Mesenchymal stem cell (in vitro differentiated cells and primary cell): ENCODE results near the gene MAP3K20.
A peak's percentile ranks its signal among the peaks of the same experiment; 100 is the strongest.

Source experiments
- DNase-seq: peaks from one replicate; pipeline ENCODE4 v3.0.0-alpha.2; 2013
- H2AFZ ChIP-seq: one replicate; pipeline ENCODE4 v1.6.1; 2013; ENCODE audit warnings: low read depth, mild to moderate bottlenecking, control low read depth, inconsistent platforms, low read length, moderate library complexity
- H2AK5ac ChIP-seq: 2 replicates; pipeline ENCODE4 v1.6.1; 2013; ENCODE audit warnings: low read length, moderate library complexity, mild to moderate bottlenecking, inconsistent platforms; ENCODE audit not compliant: severe bottlenecking
- H2BK120ac ChIP-seq: one replicate; pipeline ENCODE4 v1.6.1; 2013; ENCODE audit warnings: low read depth, mild to moderate bottlenecking, inconsistent platforms, low read length, moderate library complexity
- H2BK12ac ChIP-seq, 2 experiments: one replicate each; pipeline ENCODE4 v1.6.1; 2013; ENCODE audit warnings: inconsistent platforms in 2 of 2, low read length in 2 of 2, mild to moderate bottlenecking in 2 of 2, moderate library complexity in 2 of 2, control low read depth in 1 of 2
- H2BK15ac ChIP-seq: one replicate; pipeline ENCODE4 v1.6.1; 2013; ENCODE audit warnings: mild to moderate bottlenecking, low read depth, inconsistent platforms; ENCODE audit not compliant: poor library complexity, severe bottlenecking
- H2BK5ac ChIP-seq: 2 replicates; pipeline ENCODE4 v1.6.1; 2013; ENCODE audit warnings: low read depth, mild to moderate bottlenecking, low read length, control low read depth, inconsistent platforms; ENCODE audit not compliant: poor library complexity, severe bottlenecking
- H3K14ac ChIP-seq, 2 experiments: one replicate each; pipeline ENCODE4 v1.6.1; 2013; ENCODE audit warnings: inconsistent platforms in 2 of 2, low read length in 2 of 2, control low read depth in 1 of 2, mild to moderate bottlenecking in 1 of 2, moderate library complexity in 1 of 2
- H3K18ac ChIP-seq, 2 experiments: one replicate each; pipeline ENCODE4 v1.6.1; 2013; ENCODE audit warnings: inconsistent platforms in 2 of 2, low read length in 2 of 2, control low read depth in 1 of 2, low read depth in 1 of 2, mild to moderate bottlenecking in 1 of 2
- H3K23ac ChIP-seq, 2 experiments: one replicate each; pipeline ENCODE4 v1.6.1; 2013; ENCODE audit warnings: inconsistent platforms in 2 of 2, low read length in 2 of 2, mild to moderate bottlenecking in 2 of 2, moderate library complexity in 2 of 2, control low read depth in 1 of 2
- H3K27ac ChIP-seq: 2 replicates; pipeline ENCODE4 v1.5.1; 2013; ENCODE audit warnings: mild to moderate bottlenecking, moderate library complexity, low read length, control low read depth, inconsistent platforms; ENCODE audit not compliant: poor library complexity, severe bottlenecking
- H3K27me3 ChIP-seq, 2 experiments: 2 replicates each; pipeline versions ENCODE4 v1.6.1 to v1.7.0; 2013; ENCODE audit warnings: low read length in 2 of 2, mild to moderate bottlenecking in 2 of 2, moderate library complexity in 2 of 2, control low read depth in 1 of 2, inconsistent platforms in 1 of 2; ENCODE audit not compliant: control insufficient read depth in 1 of 2, insufficient read depth in 1 of 2
- H3K36me3 ChIP-seq, 2 experiments: 2 replicates each; pipeline versions ENCODE4 v1.6.1 to v1.7.0; 2013; ENCODE audit warnings: low read length in 2 of 2, control low read depth in 1 of 2, inconsistent platforms in 1 of 2, low read depth in 1 of 2, mild to moderate bottlenecking in 1 of 2; ENCODE audit not compliant: insufficient read depth in 2 of 2, control insufficient read depth in 1 of 2
- H3K4ac ChIP-seq, 2 experiments: one replicate each; pipeline ENCODE4 v1.6.1; 2013; ENCODE audit warnings: inconsistent platforms in 2 of 2, low read length in 2 of 2, mild to moderate bottlenecking in 2 of 2, moderate library complexity in 2 of 2, control low read depth in 1 of 2, low read depth in 1 of 2
- H3K4me1 ChIP-seq: 2 replicates; pipeline ENCODE4 v1.6.1; 2013; ENCODE audit warnings: low read depth, low read length, control low read depth; ENCODE audit not compliant: control insufficient read depth, insufficient read depth
- H3K4me2 ChIP-seq: 2 replicates; pipeline ENCODE4 v1.6.1; 2013; ENCODE audit warnings: low read length, mild to moderate bottlenecking, inconsistent platforms; ENCODE audit not compliant: poor library complexity, severe bottlenecking
- H3K4me3 ChIP-seq, 2 experiments: 2 replicates each; pipeline versions ENCODE4 v1.5.1 to v1.7.0; 2013; ENCODE audit warnings: low read length in 2 of 2, mild to moderate bottlenecking in 2 of 2, control low read depth in 1 of 2, low read depth in 1 of 2; ENCODE audit not compliant: insufficient read depth in 1 of 2
- H3K79me1 ChIP-seq: replicated peaks from 2 replicates; pipeline ENCODE4 v1.6.1; 2013; ENCODE audit warnings: mild to moderate bottlenecking, control low read depth, low read length, inconsistent platforms; ENCODE audit not compliant: poor library complexity, severe bottlenecking
- H3K9ac ChIP-seq: 2 replicates; pipeline ENCODE4 v1.7.0; 2013; ENCODE audit warnings: mild to moderate bottlenecking, low read length, moderate library complexity
- H3K9me3 ChIP-seq: 2 replicates; pipeline ENCODE4 v1.7.0; 2013; ENCODE audit warnings: mild to moderate bottlenecking, low read length; ENCODE audit not compliant: control insufficient read depth
- H4K8ac ChIP-seq: one replicate; pipeline ENCODE4 v1.6.1; 2013; ENCODE audit warnings: inconsistent platforms, mild to moderate bottlenecking, low read length, moderate library complexity
- H4K91ac ChIP-seq: one replicate; pipeline ENCODE4 v1.6.1; 2013; ENCODE audit warnings: mild to moderate bottlenecking, low read length, inconsistent platforms
- WGBS: methylation state at CpG from one replicate; pipeline ENCODE4 v1.1.7; 2013; ENCODE audit warnings: mixed read lengths; 5-methylcytosine and 5-hydroxymethylcytosine counted together

MAP3K20 gene

DNA sequence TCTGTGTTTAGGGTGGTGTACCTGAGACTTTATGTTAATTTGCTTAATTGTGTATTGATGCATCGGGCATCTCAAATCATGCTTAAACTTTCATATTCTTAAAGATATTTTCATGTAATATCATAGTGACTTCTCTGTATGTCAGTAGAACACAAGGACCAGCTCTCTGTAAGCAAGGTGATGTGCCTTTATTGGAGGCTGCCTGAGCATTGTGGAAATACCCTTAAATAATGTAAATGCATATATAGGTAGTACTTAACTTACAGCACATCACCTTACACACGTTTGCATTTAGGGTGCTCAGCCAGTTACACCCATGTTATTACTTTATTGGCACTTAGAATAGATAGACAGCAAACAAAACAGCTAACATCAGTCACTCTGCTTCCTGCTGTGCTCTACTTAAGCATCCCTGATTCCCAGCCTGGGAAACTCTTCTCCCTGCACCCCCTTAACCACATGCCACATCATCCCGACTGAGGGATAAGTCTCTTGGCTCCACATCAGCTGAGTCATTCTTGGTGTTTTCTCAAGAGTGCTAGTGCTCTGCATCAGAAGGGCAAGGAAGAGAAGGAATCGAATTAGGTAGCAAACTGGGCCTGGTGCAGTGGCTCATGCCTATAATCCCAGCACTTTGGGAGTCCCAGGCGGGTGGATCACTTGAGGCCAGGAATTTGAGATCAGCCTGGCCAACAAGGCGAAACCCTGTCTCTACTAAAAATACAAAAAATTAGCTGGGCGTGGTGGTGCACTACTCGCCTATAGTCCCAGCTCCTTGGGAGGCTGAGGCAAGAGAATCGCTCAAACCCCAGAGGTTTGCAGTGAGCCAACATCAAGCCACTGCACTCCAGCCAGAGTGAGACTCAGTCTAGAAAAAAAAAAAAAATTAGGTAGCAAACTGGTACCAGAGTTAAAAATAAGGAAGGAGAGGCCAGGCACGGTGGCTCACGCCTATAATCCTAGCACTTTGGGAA, 108.7 kb downstream of the MAP3K20 start:
- 58% methylated on average over 10 of the region's 11 CpGs for WGBS

GRCh38 chr2:173185437-173185836, 109.8 kb downstream of the MAP3K20 start:
- H3K4me3 ChIP-seq, result no peak overlapping the region
- no peak overlapping the region for H3K14ac ChIP-seq

More for the DNA sequence above, 108.7 kb downstream of the MAP3K20 start:
- Histone ChIP-seq H3K36me3 (peaks cover 0 to 8% of the 10 kb centered on the region in 2 experiments), H2AK5ac (no peak overlapping the region), H2BK15ac (no peak overlapping the region), H3K18ac (peak overlapping the region in 1 of 2 experiments; percentile 33), H3K27me3 (no peaks in the 10 kb centered on the region), H2BK120ac (peak overlapping the region; percentile 78), H3K4me2 (no peak overlapping the region), H3K4ac (peak overlapping the region in 1 of 2 experiments; percentile 34), H3K9ac (peak overlapping the region; percentile 65), H3K23ac (no peak overlapping the region), H3K14ac (no peak overlapping the region), H2BK12ac (no peak overlapping the region), H2BK5ac (no peak overlapping the region), H3K27ac (peak overlapping the region; percentile 71), H3K4me1 (peaks cover 5% of the 10 kb centered on the region), H3K4me3 (no peak overlapping the region), H3K9me3 (no peaks in the 10 kb centered on the region), H4K91ac (no peak overlapping the region), H3K79me1 (peaks cover 16% of the 10 kb centered on the region), H2AFZ (no peak overlapping the region), H4K8ac (no peak overlapping the region)
- DNase-seq, result peak; percentile 99

GRCh38 chr2:173187941-173188788, 112.5 kb downstream of the MAP3K20 start:
- Histone ChIP-seq H3K4ac (no peak overlapping the region), H2AK5ac (peak overlapping the region; percentile 76), H3K79me1 (peaks cover 14% of the 10 kb centered on the region), H3K27me3 (no peaks in the 10 kb centered on the region), H3K27ac (peak overlapping the region; percentile 94), H2BK120ac (no peak overlapping the region), H3K4me1 (peaks cover 7% of the 10 kb centered on the region), H3K23ac (no peak overlapping the region), H2BK12ac (peak overlapping the region in 1 of 2 experiments; percentile 6), H4K91ac (peak overlapping the region; percentile 39), H3K36me3 (peaks cover 3 to 40% of the 10 kb centered on the region in 2 experiments), H4K8ac (peak overlapping the region; percentile 37), H2BK5ac (peak overlapping the region; percentile 24), H3K18ac (peak overlapping the region in 1 of 2 experiments; percentile 61), H3K9me3 (no peaks in the 10 kb centered on the region), H2BK15ac (no peak overlapping the region), H2AFZ (no peak overlapping the region), H3K9ac (no peak overlapping the region), H3K14ac (peak overlapping the region in 1 of 2 experiments; percentile 11), H3K4me3 (no peak overlapping the region), H3K4me2 (peak overlapping the region; percentile 34)
- no peak for DNase-seq
- 78% methylated on average over 5 of the region's 6 CpGs for WGBS

More at GRCh38 chr2:173185437-173185836, 109.8 kb downstream of the MAP3K20 start:
- Histone ChIP-seq H3K27ac (no peak overlapping the region), H3K36me3 (peaks cover 0 to 13% of the 10 kb centered on the region in 2 experiments), H3K18ac (no peak overlapping the region), H2BK12ac (no peak overlapping the region), H3K4me2 (no peak overlapping the region), H4K91ac (no peak overlapping the region), H2BK5ac (no peak overlapping the region), H3K9ac (peak overlapping the region; percentile 65), H2AFZ (no peak overlapping the region), H3K79me1 (peaks cover 15% of the 10 kb centered on the region), H4K8ac (no peak overlapping the region), H2BK15ac (no peak overlapping the region), H3K27me3 (no peaks in the 10 kb centered on the region), H3K4ac (no peak overlapping the region), H2BK120ac (no peak overlapping the region), H3K4me1 (peaks cover 5% of the 10 kb centered on the region), H2AK5ac (no peak overlapping the region), H3K9me3 (no peaks in the 10 kb centered on the region), H3K23ac (no peak overlapping the region)
- DNase-seq, result no peak
